Stomach (tissue), 4 donors: ENCODE measurements around the gene RBFOX1.

ENCODE experiments used
- POLR2A ChIP-seq, 4 donors: fragments of 450-650 bp; IDR thresholded peaks; one replicate each; pipeline ENCODE4 v1.6.1; 2016; ENCODE audit warnings: antibody characterized with exemption in 4 of 4, control low read depth in 2 of 4, mild to moderate bottlenecking in 1 of 4, moderate library complexity in 1 of 4
- POLR2AphosphoS5 ChIP-seq, 3 donors: sonication (generic); formaldehyde crosslinking; IDR thresholded peaks; one replicate each; pipeline ENCODE4 v1.6.1; 2016; ENCODE audit warnings: antibody characterized with exemption in 3 of 3
- TF ChIP-seq, protein P1 (sequence below), 7 experiments: fragments of 450-650 bp in 4 of 7; fragments of 200-600 bp in 3 of 7; sonication (generic) in 3 of 7; IDR thresholded peaks; one replicate each; pipeline ENCODE4 v1.5.1; 2016 to 2019; ENCODE audit warnings: antibody characterized with exemption in 7 of 7, control low read depth in 2 of 7, mild to moderate bottlenecking in 1 of 7

DNA sequence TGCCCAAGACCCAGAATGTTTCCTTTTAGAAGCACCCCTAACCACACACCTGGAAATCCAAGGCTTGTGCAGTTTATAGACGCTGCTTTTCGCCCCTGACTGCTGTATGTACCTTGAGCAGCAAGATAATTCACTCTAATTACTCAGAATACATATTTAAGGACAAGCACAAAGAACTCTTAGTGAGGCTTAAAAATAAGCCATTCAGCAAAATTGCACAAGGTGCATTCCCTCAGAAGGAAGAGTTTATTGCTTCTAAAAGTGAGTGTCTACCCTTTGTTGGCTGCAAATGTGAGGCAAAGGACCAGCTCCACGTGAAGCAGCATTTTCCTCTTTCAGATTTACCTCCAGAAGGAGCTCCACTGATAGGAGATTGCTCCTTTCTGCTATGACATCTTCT lies 208.4 kb downstream of the RBFOX1 start:
- no peak for TF ChIP-seq POLR2A (IDR thresholded peaks at IDR 0.05)
- TF ChIP-seq, protein P1, sequence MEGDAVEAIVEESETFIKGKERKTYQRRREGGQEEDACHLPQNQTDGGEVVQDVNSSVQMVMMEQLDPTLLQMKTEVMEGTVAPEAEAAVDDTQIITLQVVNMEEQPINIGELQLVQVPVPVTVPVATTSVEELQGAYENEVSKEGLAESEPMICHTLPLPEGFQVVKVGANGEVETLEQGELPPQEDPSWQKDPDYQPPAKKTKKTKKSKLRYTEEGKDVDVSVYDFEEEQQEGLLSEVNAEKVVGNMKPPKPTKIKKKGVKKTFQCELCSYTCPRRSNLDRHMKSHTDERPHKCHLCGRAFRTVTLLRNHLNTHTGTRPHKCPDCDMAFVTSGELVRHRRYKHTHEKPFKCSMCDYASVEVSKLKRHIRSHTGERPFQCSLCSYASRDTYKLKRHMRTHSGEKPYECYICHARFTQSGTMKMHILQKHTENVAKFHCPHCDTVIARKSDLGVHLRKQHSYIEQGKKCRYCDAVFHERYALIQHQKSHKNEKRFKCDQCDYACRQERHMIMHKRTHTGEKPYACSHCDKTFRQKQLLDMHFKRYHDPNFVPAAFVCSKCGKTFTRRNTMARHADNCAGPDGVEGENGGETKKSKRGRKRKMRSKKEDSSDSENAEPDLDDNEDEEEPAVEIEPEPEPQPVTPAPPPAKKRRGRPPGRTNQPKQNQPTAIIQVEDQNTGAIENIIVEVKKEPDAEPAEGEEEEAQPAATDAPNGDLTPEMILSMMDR (IDR thresholded peaks at IDR 0.05): no peak
- TF ChIP-seq POLR2AphosphoS5 (IDR thresholded peaks at IDR 0.05): no peak
